Endodermal cell (in vitro differentiated cells): Measurements from ENCODE around the gene MYL9. TPM values are rescaled to one million over a fixed set of nuclear protein-coding genes. Genes with fewer than 3 reads are reported as not detected.

Source experiments
- DNase-seq: peaks from one replicate; pipeline ENCODE4 v3.0.0-alpha.2; 2017
- H3K27ac ChIP-seq: 2 replicates; pipeline ENCODE4 v1.5.1; 2013; ENCODE audit warnings: mild to moderate bottlenecking, low read depth, low read length, moderate library complexity
- H3K27me3 ChIP-seq: 2 replicates; pipeline ENCODE4 v1.6.1; 2013; ENCODE audit warnings: mild to moderate bottlenecking, low read length, moderate library complexity; ENCODE audit not compliant: insufficient read depth, control insufficient read depth, poor library complexity, severe bottlenecking
- H3K36me3 ChIP-seq: 2 replicates; pipeline ENCODE4 v1.7.0; 2013; ENCODE audit warnings: mild to moderate bottlenecking, low read length, moderate library complexity; ENCODE audit not compliant: control insufficient read depth, insufficient read depth
- H3K4me1 ChIP-seq: one replicate; pipeline ENCODE4 v1.7.0; 2013; ENCODE audit warnings: low read length; ENCODE audit not compliant: control insufficient read depth, insufficient read depth
- H3K4me3 ChIP-seq: 2 replicates; pipeline ENCODE4 v1.5.1; 2013; ENCODE audit warnings: mild to moderate bottlenecking, low read length, moderate library complexity
- H3K9ac ChIP-seq: 2 replicates; pipeline ENCODE4 v1.6.1; 2013; ENCODE audit warnings: mild to moderate bottlenecking, low read length, moderate library complexity; ENCODE audit not compliant: poor library complexity, severe bottlenecking; ENCODE audit errors: extremely low read depth
- H3K9me3 ChIP-seq: 2 replicates; pipeline ENCODE4 v1.6.1; 2013; ENCODE audit warnings: mild to moderate bottlenecking, low read length, moderate library complexity; ENCODE audit not compliant: control insufficient read depth
- H3K27ac Mint-ChIP-seq: 2 replicates; pipeline ENCODE4 v1.8.0; 2020; ENCODE audit warnings: mixed read lengths
- H3K27me3 Mint-ChIP-seq: 2 replicates; pipeline ENCODE4 v1.8.0; 2021; ENCODE audit warnings: mild to moderate bottlenecking, mixed read lengths; ENCODE audit not compliant: insufficient read depth
- H3K36me3 Mint-ChIP-seq: 2 replicates; pipeline ENCODE4 v1.8.0; 2020; ENCODE audit warnings: low read depth, mixed read lengths
- H3K4me1 Mint-ChIP-seq: 2 replicates; pipeline ENCODE4 v1.8.0; 2020; ENCODE audit warnings: mixed read lengths
- H3K4me3 Mint-ChIP-seq: 2 replicates; pipeline ENCODE4 v1.8.0; 2020; ENCODE audit warnings: mild to moderate bottlenecking, moderate library complexity, mixed read lengths
- H3K9me3 Mint-ChIP-seq: 2 replicates; pipeline ENCODE4 v1.8.0; 2020; ENCODE audit warnings: mild to moderate bottlenecking, mixed read lengths
- CTCF ChIP-seq: fragments of 200-600 bp; sonication (generic); conservative IDR thresholded peaks from 2 replicates; pipeline ENCODE4 v1.5.0; 2021; ENCODE audit warnings: antibody characterized with exemption, mild to moderate bottlenecking
- WGBS, 2 experiments: methylation state at CpG; one replicate each; pipeline versions ENCODE4 v1.1.5 to v1.1.7; 2013; ENCODE audit warnings: missing lambda C conversion rate in 2 of 2, mixed read lengths in 1 of 2; ENCODE audit not compliant: insufficient coverage in 1 of 2, insufficient read length in 1 of 2; 5-methylcytosine and 5-hydroxymethylcytosine counted together
- total RNA-seq, 2 donors: library from RNA; stranded (reverse); fragmentation: NEBNext Ultra II Directional in 1 of 2; extraction: Animal tissue kit (Norgen Biotek cat#: 25700) in 1 of 2; gene quantifications; 2 replicates in 1 of 2; 3 replicates in 1 of 2; pipeline ENCODE4 v1.2.1, GENCODE V29; 2021

Gene MYL9
- total RNA-seq, 2 donors from 2014 or later: 264 to 284 TPM

- H3K36me3 Mint-ChIP-seq: peaks cover 40% of the 10 kb centered on the region
- Histone ChIP-seq H3K9me3 (no peaks in the 10 kb centered on the region), H3K36me3 (peaks cover 45% of the 10 kb centered on the region), H3K4me1 (no peaks in the 10 kb centered on the region), H3K9ac (no peak overlapping the region), H3K4me3 (no peak overlapping the region), H3K27ac (no peak overlapping the region), H3K27me3 (no peaks in the 10 kb centered on the region)
- peaks cover 4% of the 10 kb centered on the region for H3K4me1 Mint-ChIP-seq
- no peak for DNase-seq
- no peak for TF ChIP-seq CTCF
- H3K27ac Mint-ChIP-seq: no peak overlapping the region
- no peaks in the 10 kb centered on the region for H3K27me3 Mint-ChIP-seq
- no peak overlapping the region for H3K4me3 Mint-ChIP-seq
- 93 to 100% methylated on average over 9 to 18 of the region's 18 CpGs for WGBS, 2 experiments
- no peaks in the 10 kb centered on the region for H3K9me3 Mint-ChIP-seq
Measured at GRCh38 chr20:36528176-36528874, 13.0 kb upstream of the MYL9 start.

- TF ChIP-seq CTCF: no peak
- DNase-seq: no peak
- no peaks in the 10 kb centered on the region for H3K9me3 ChIP-seq
- H3K4me1 ChIP-seq: no peaks in the 10 kb centered on the region
- Mint-ChIP-seq H3K27ac (peak overlapping the region; percentile 21), H3K4me3 (no peak overlapping the region), H3K9me3 (no peaks in the 10 kb centered on the region), H3K27me3 (no peaks in the 10 kb centered on the region), H3K4me1 (peaks cover 4% of the 10 kb centered on the region), H3K36me3 (peaks cover 35% of the 10 kb centered on the region)
- no peaks in the 10 kb centered on the region for H3K27me3 ChIP-seq
- no peak overlapping the region for H3K4me3 ChIP-seq
- H3K27ac ChIP-seq: no peak overlapping the region
- peaks cover 39% of the 10 kb centered on the region for H3K36me3 ChIP-seq
- no peak overlapping the region for H3K9ac ChIP-seq
- 92 to 96% methylated on average over 7 to 13 of the region's 14 CpGs for WGBS, 2 experiments
Measured at GRCh38 chr20:36528875-36529417, 12.4 kb upstream of the MYL9 start.

GRCh38 chr20:36532388-36532787, 8.9 kb upstream of the MYL9 start:
- TF ChIP-seq CTCF: no peak
- Mint-ChIP-seq H3K9me3 (no peaks in the 10 kb centered on the region), H3K27ac (no peak overlapping the region), H3K36me3 (peaks cover 11% of the 10 kb centered on the region), H3K4me1 (no peaks in the 10 kb centered on the region), H3K4me3 (no peak overlapping the region), H3K27me3 (no peaks in the 10 kb centered on the region)
- DNase-seq: no peak
- no peaks in the 10 kb centered on the region for H3K4me1 ChIP-seq
- H3K4me3 ChIP-seq: no peak overlapping the region
- peaks cover 11% of the 10 kb centered on the region for H3K36me3 ChIP-seq
- no peak overlapping the region for H3K9ac ChIP-seq
- 94 to 100% methylated on average over 8 to 10 of the region's 10 CpGs for WGBS, 2 experiments
- no peaks in the 10 kb centered on the region for H3K9me3 ChIP-seq
- H3K27me3 ChIP-seq: no peaks in the 10 kb centered on the region
- H3K27ac ChIP-seq: no peak overlapping the region
